Activated naive CD4-positive, alpha-beta T cell treated with anti-CD3 and anti-CD28 coated beads, Interleukin-2, amount 50 U/mL, for 24 hours (primary cell): Measurements from ENCODE around the gene PIP4K2C.
"Not testable (repeated sequence)": the region's sequence is repeated elsewhere in the genome, so short reads cannot be mapped to it uniquely, and the experiment has no call there.

Experiments used
- H3K27ac Mint-ChIP-seq: one replicate; pipeline ENCODE4 v1.8.0; 2021; ENCODE audit warnings: mild to moderate bottlenecking, mixed read lengths
- H3K27me3 Mint-ChIP-seq: one replicate; pipeline ENCODE4 v1.8.0; 2021; ENCODE audit warnings: mixed read lengths
- H3K36me3 Mint-ChIP-seq: one replicate; pipeline ENCODE4 v1.8.0; 2021; ENCODE audit warnings: mixed read lengths
- H3K4me1 Mint-ChIP-seq: one replicate; pipeline ENCODE4 v1.8.0; 2021; ENCODE audit warnings: mixed read lengths
- H3K4me3 Mint-ChIP-seq: one replicate; pipeline ENCODE4 v1.8.0; 2021; ENCODE audit warnings: mild to moderate bottlenecking, mixed read lengths
- H3K9me3 Mint-ChIP-seq: one replicate; pipeline ENCODE4 v1.8.0; 2021; ENCODE audit warnings: mixed read lengths

Gene PIP4K2C

DNA sequence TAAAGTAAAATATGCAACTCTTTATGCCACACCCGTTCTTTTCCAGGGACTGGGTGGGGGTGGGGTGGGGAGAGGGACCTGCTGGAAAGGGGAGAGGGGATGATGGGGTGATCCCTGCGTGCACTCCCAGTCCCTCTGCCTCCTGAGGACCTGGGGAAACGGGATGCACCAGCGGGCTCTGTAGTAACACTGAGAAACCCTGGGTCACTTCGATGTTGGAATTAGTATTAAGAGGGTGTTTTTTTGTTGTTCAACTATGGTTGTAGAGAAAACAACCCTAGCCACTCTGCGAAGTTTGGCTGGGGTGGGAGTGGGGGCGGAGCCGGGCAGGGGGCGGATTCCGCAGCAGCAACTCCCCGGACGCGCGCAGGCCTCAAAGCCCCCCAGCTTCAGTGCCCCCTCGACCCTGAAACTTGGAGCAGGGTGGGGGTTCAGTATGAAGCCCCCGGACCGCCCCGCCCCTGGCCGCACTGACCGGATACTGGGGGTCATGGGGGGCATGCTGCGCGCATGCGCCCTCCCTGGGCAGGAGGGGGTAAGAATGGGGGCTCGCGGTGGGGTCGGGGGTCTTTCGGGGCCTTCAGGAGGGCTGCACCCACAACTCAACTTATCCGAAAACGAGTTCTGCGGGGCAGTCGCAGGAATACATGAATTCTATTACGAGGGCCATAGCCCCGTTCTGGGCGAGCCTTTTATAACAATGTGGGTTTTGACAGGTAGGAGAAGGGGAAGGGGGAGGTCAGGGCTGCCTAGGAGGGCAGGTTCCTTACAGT lies 19.0 kb downstream of the PIP4K2C start:
- H3K36me3 Mint-ChIP-seq: peaks cover 2% of the 10 kb centered on the region
- peaks cover 1% of the 10 kb centered on the region for H3K27me3 Mint-ChIP-seq
- peaks cover 14% of the 10 kb centered on the region for H3K4me1 Mint-ChIP-seq
- no peaks in the 10 kb centered on the region for H3K9me3 Mint-ChIP-seq
- H3K27ac Mint-ChIP-seq: no peak overlapping the region
- peak overlapping the region; percentile 79 for H3K4me3 Mint-ChIP-seq

- Mint-ChIP-seq H3K4me3 (peak overlapping the region; percentile 79), H3K4me1 (peaks cover 8% of the 10 kb centered on the region), H3K27ac (no peak overlapping the region), H3K9me3 (no peaks in the 10 kb centered on the region), H3K36me3 (peaks cover 2% of the 10 kb centered on the region), H3K27me3 (peaks cover 1% of the 10 kb centered on the region)
Observed at GRCh38 chr12:57610554-57611107, 19.6 kb downstream of the PIP4K2C start.

- H3K27me3 Mint-ChIP-seq: peaks cover 4% of the 10 kb centered on the region
- H3K27ac Mint-ChIP-seq: no peak within 1 kb of the TSS
- H3K9me3 Mint-ChIP-seq: no peaks in the 10 kb centered on the region
- peak within 1 kb of the TSS; percentile 79 for H3K4me3 Mint-ChIP-seq
- peaks cover 2% of the 10 kb centered on the region for H3K36me3 Mint-ChIP-seq
- peaks cover 5% of the 10 kb centered on the region for H3K4me1 Mint-ChIP-seq
Observed at GRCh38 chr12:57611108-57611826, 20.3 kb downstream of the PIP4K2C start, which contains the start of gene ARHGEF25. ARHGEF25 (plus strand) TSS chr12:57611435; CDS start chr12:57611895, 460 bp downstream.

DNA sequence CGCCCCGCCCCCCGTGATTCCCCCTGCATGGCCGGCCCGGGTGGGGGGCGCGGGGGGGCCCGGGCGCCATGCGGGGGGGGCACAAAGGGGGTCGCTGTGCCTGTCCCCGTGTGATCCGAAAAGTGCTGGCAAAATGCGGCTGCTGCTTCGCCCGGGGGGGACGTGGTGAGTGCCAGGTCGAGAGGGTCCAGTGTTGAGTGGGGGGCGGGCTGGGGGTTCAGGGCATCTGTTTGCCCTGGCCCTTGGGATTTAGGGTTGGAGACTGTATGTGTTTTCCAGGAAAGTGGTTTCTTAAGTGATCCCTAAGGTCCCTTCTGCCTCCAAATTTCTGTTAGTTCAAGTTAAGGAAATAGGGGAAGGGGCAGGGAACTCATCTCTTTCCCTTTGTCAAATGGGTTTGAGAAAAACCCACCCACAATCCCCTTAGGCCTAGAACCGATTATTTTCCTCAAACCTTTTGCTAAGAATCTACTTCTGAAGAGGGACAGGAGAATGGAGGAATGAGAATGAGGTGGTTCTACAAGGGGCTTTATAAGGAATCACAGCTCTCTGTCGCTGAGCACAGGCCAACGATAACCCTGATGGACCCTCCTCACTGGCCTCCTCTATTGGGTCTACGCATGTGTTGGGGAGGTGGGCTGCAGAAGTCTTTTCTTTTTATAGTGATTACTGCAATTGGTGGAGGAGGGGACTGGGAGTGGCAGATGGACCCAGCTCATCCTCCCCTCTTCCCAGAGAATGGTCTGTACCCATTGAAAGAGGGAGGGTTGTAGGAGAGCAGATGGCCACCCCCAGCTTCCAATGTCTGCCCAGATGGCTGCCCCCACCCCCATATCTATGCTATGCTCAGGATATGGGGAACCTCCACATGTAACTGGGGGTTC lies 21.1 kb downstream of the PIP4K2C start:
- Mint-ChIP-seq H3K9me3 (no peaks in the 10 kb centered on the region), H3K4me1 (peaks cover 5% of the 10 kb centered on the region), H3K27ac (no peak overlapping the region), H3K4me3 (peak overlapping the region; percentile 64), H3K27me3 (peaks cover 4% of the 10 kb centered on the region), H3K36me3 (peaks cover 2% of the 10 kb centered on the region)

- Mint-ChIP-seq H3K36me3 (peaks cover 2% of the 10 kb centered on the region), H3K4me1 (peaks cover 5% of the 10 kb centered on the region), H3K9me3 (no peaks in the 10 kb centered on the region), H3K4me3 (peak overlapping the region; percentile 26), H3K27me3 (peaks cover 9% of the 10 kb centered on the region), H3K27ac (no peak overlapping the region)
Observed at GRCh38 chr12:57612711-57613426, 21.9 kb downstream of the PIP4K2C start.

- peaks cover 12% of the 10 kb centered on the region for H3K27me3 Mint-ChIP-seq
- H3K4me1 Mint-ChIP-seq: peaks cover 5% of the 10 kb centered on the region
- H3K9me3 Mint-ChIP-seq: no peaks in the 10 kb centered on the region
Observed at GRCh38 chr12:57613427-57614109, 22.6 kb downstream of the PIP4K2C start.

GRCh38 chr12:57614178-57614947 lies 23.4 kb downstream of the PIP4K2C start:
- H3K4me3 Mint-ChIP-seq: no peak overlapping the region
- H3K27ac Mint-ChIP-seq: no peak overlapping the region
- no peaks in the 10 kb centered on the region for H3K36me3 Mint-ChIP-seq
- peaks cover 18% of the 10 kb centered on the region for H3K27me3 Mint-ChIP-seq
- no peaks in the 10 kb centered on the region for H3K9me3 Mint-ChIP-seq
- H3K4me1 Mint-ChIP-seq: peaks cover 11% of the 10 kb centered on the region

More at GRCh38 chr12:57613427-57614109, 22.6 kb downstream of the PIP4K2C start:
- Mint-ChIP-seq H3K36me3 (peaks cover 2% of the 10 kb centered on the region), H3K4me3 (no peak overlapping the region), H3K27ac (no peak overlapping the region)

DNA sequence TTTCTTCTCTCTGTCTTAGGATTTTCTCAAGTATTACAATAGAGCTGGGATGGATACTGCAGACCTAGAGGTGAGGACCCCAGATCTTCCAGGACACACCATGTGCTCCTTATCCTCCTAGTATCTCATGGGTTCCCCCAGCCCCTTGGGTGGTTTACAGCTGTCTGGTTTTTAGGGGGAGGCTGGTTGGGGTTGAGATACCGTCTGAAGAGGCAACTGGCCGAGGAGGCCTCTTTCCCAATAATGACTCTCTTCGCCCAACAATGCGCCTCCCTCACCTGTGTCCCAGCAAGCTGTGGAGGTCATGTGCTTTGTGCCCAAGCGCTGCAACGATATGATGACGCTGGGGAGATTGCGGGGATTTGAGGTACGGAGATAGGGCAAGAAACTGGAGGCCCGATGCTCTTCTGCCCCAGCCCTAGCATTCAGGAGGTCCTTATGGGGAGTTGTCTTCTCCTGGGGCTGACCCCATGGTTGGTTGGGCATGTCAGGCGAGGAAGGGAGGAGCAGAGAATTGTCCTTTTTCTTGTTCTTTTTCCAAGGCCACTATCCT lies 24.0 kb downstream of the PIP4K2C start:
- H3K36me3 Mint-ChIP-seq: no peaks in the 10 kb centered on the region
- no peak overlapping the region for H3K4me3 Mint-ChIP-seq
- H3K27me3 Mint-ChIP-seq: peaks cover 18% of the 10 kb centered on the region
- H3K9me3 Mint-ChIP-seq: no peaks in the 10 kb centered on the region
- peaks cover 16% of the 10 kb centered on the region for H3K4me1 Mint-ChIP-seq
- H3K27ac Mint-ChIP-seq: no peak overlapping the region

- Mint-ChIP-seq H3K4me1 (peaks cover 17% of the 10 kb centered on the region), H3K27me3 (peaks cover 20% of the 10 kb centered on the region), H3K4me3 (no peak overlapping the region), H3K27ac (no peak overlapping the region), H3K9me3 (no peaks in the 10 kb centered on the region), H3K36me3 (no peaks in the 10 kb centered on the region)
Observed at GRCh38 chr12:57615637-57616036, 24.6 kb downstream of the PIP4K2C start.

- Mint-ChIP-seq H3K27me3 (peaks cover 28% of the 10 kb centered on the region), H3K4me1 (peaks cover 26% of the 10 kb centered on the region), H3K36me3 (no peaks in the 10 kb centered on the region), H3K4me3 (no peak overlapping the region), H3K9me3 (no peaks in the 10 kb centered on the region), H3K27ac (no peak overlapping the region)
Observed at GRCh38 chr12:57616383-57617101, 25.6 kb downstream of the PIP4K2C start.

GRCh38 chr12:57617942-57618341 lies 26.9 kb downstream of the PIP4K2C start:
- no peak overlapping the region for H3K27ac Mint-ChIP-seq
- H3K27me3 Mint-ChIP-seq: peaks cover 40% of the 10 kb centered on the region
- H3K4me1 Mint-ChIP-seq: peaks cover 34% of the 10 kb centered on the region
- no peak overlapping the region for H3K4me3 Mint-ChIP-seq
- H3K36me3 Mint-ChIP-seq: no peaks in the 10 kb centered on the region
- H3K9me3 Mint-ChIP-seq: no peaks in the 10 kb centered on the region

GRCh38 chr12:57618431-57618830 lies 27.4 kb downstream of the PIP4K2C start:
- H3K4me1 Mint-ChIP-seq: peaks cover 34% of the 10 kb centered on the region
- H3K9me3 Mint-ChIP-seq: not testable (repeated sequence)

DNA sequence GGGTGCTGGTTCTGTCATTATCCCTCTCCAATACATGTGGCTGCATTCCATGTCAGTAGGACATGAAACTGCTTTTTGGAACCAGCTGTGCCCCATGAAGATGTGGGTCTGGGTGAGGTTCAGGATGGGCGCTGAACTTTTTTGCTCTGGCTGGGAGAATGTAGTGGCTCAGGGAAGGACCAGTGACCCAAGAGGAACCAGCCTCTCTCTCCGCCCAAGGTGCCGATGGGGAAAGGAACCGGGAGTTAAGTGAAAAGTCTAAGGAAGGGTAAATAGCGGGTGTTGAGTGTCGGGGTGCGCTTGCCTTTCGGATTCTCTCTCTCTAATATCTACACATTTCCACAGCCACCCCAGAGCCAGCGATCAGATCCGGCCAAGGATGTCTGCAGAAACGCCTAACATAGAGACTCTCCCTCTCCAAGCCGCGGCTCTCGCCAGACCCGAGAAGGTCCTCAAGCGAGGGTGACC lies 28.0 kb downstream of the PIP4K2C start:
- Mint-ChIP-seq H3K27me3 (peaks cover 49% of the 10 kb centered on the region), H3K36me3 (no peaks in the 10 kb centered on the region), H3K27ac (no peak overlapping the region), H3K4me3 (peak overlapping the region; percentile 67), H3K9me3 (no peaks in the 10 kb centered on the region), H3K4me1 (peaks cover 34% of the 10 kb centered on the region)

More at GRCh38 chr12:57618431-57618830, 27.4 kb downstream of the PIP4K2C start:
- not testable (repeated sequence) for H3K4me3 Mint-ChIP-seq, H3K36me3 Mint-ChIP-seq, H3K27ac Mint-ChIP-seq
- H3K27me3 Mint-ChIP-seq: peaks cover 43% of the 10 kb centered on the region
